B cell (primary cell): ENCODE measurements around the gene DNAJC9. TPM values are rescaled to one million over a fixed set of nuclear protein-coding genes. Genes with fewer than 3 reads are reported as not detected.

Source experiments
- ATAC-seq: fragments of 200-7000 bp; cut with Tn5 transposase; one replicate; pipeline ENCODE4 v1.10.0; 2021; ENCODE audit warnings: low read depth, mild to moderate bottlenecking, moderate number of reproducible peaks, moderate library complexity
- CTCF ChIA-PET: fragments of 350-600 bp; sonication (Branson Sonifier 250); formaldehyde crosslinking; loops from one replicate; lab custom pipeline; 2021; ENCODE audit warnings: antibody characterized with exemption, inconsistent platforms; lab: Charles Lee
- POLR2A ChIA-PET: fragments of 350-600 bp; sonication (Branson Sonifier 250); formaldehyde crosslinking; loops from one replicate; lab custom pipeline; 2021; ENCODE audit warnings: antibody characterized with exemption; lab: Charles Lee
- DNase-seq: peaks from one replicate; pipeline ENCODE4 v3.0.0; 2013
- H2AFZ ChIP-seq: 2 replicates; pipeline ENCODE4 v1.6.1; 2012; ENCODE audit warnings: mild to moderate bottlenecking, low read depth, low read length; ENCODE audit not compliant: insufficient read depth, poor library complexity, severe bottlenecking
- H3K27ac ChIP-seq, 2 donors: 1 replicate in 1 of 2; 2 replicates in 1 of 2; pipeline ENCODE4 v1.5.1; 2012 to 2013; ENCODE audit warnings: low read length in 2 of 2, mild to moderate bottlenecking in 2 of 2, moderate library complexity in 1 of 2
- H3K27me3 ChIP-seq, 4 experiments: fragments of 200-600 bp in 1 of 4; sonication (generic) in 1 of 4; replicated peaks in 1 of 4; 1 replicate in 2 of 4; 2 replicates in 2 of 4; pipeline versions ENCODE4 v1.6.1 to v1.7.0; 2013 to 2016; ENCODE audit warnings: low read length in 3 of 4, mild to moderate bottlenecking in 2 of 4, mixed read lengths in 1 of 4, moderate library complexity in 1 of 4; ENCODE audit not compliant: insufficient read depth in 4 of 4, control insufficient read depth in 3 of 4; ENCODE audit errors: control extremely low read depth in 1 of 4
- H3K36me3 ChIP-seq, 2 experiments: replicated peaks in 1 of 2; 1 replicate in 1 of 2; 2 replicates in 1 of 2; pipeline versions ENCODE4 v1.6.1 to v1.7.1; 2013; ENCODE audit warnings: low read length in 1 of 2; ENCODE audit not compliant: insufficient read depth in 2 of 2, control insufficient read depth in 1 of 2; ENCODE audit errors: control extremely low read depth in 1 of 2, extremely low read depth in 1 of 2
- H3K4me1 ChIP-seq, 2 donors: fragments of 200-600 bp in 1 of 2; sonication (generic) in 1 of 2; 1 replicate in 1 of 2; 2 replicates in 1 of 2; pipeline versions ENCODE4 v1.5.1 to v1.6.1; 2013 to 2017; ENCODE audit warnings: low read length in 2 of 2; ENCODE audit not compliant: control insufficient read depth in 2 of 2, insufficient read depth in 2 of 2
- H3K4me2 ChIP-seq: replicated peaks from 2 replicates; pipeline ENCODE3; 2012; ENCODE audit warnings: mild to moderate bottlenecking, low read depth, low read length; ENCODE audit not compliant: poor library complexity, severe bottlenecking
- H3K4me3 ChIP-seq, 5 experiments: fragments of 200-600 bp in 1 of 5; sonication (generic) in 1 of 5; 1 replicate in 3 of 5; 2 replicates in 2 of 5; pipeline versions ENCODE4 v1.5.1 to v1.7.0; 2011 to 2016; ENCODE audit warnings: low read length in 4 of 5, mild to moderate bottlenecking in 4 of 5, low read depth in 2 of 5, control low read depth in 1 of 5, moderate library complexity in 1 of 5; ENCODE audit not compliant: insufficient read depth in 1 of 5; ENCODE audit errors: control extremely low read depth in 1 of 5, extremely low read depth in 1 of 5
- H3K79me2 ChIP-seq: fragments of 200-600 bp; sonication (generic); one replicate; pipeline ENCODE4 v1.6.0; 2016; ENCODE audit warnings: low read length; ENCODE audit not compliant: control insufficient read depth, insufficient read depth
- H3K9ac ChIP-seq: fragments of 200-600 bp; sonication (generic); 2 replicates; pipeline ENCODE4 v1.6.1; 2017; ENCODE audit warnings: mild to moderate bottlenecking, low read length, moderate library complexity
- H3K9me3 ChIP-seq, 3 donors: one replicate each; pipeline versions ENCODE4 v1.6.1 to v1.7.1; 2013; ENCODE audit warnings: low read length in 2 of 3; ENCODE audit not compliant: control insufficient read depth in 2 of 3, insufficient read depth in 1 of 3; ENCODE audit errors: control extremely low read depth in 1 of 3
- H4K20me1 ChIP-seq: 2 replicates; pipeline ENCODE4 v1.6.0; 2012; ENCODE audit warnings: mild to moderate bottlenecking, low read length; ENCODE audit not compliant: insufficient read depth, control insufficient read depth, poor library complexity, severe bottlenecking
- H3K27ac Mint-ChIP-seq: one replicate; pipeline ENCODE4 v1.8.0; 2021; ENCODE audit warnings: mixed read lengths
- H3K27me3 Mint-ChIP-seq: one replicate; pipeline ENCODE4 v1.8.0; 2021; ENCODE audit warnings: mixed read lengths
- H3K4me1 Mint-ChIP-seq: one replicate; pipeline ENCODE4 v1.8.0; 2021; ENCODE audit warnings: mixed read lengths
- H3K4me3 Mint-ChIP-seq: one replicate; pipeline ENCODE4 v1.8.0; 2021; ENCODE audit warnings: mixed read lengths
- H3K9me3 Mint-ChIP-seq: one replicate; pipeline ENCODE4 v1.8.0; 2022; ENCODE audit warnings: mixed read lengths; ENCODE audit not compliant: insufficient read depth
- EZH2 ChIP-seq: IDR thresholded peaks from 2 replicates; pipeline ENCODE4 v1.6.1; 2012; ENCODE audit warnings: borderline replicate concordance, low read depth, mild to moderate bottlenecking, moderate library complexity, low read length; ENCODE audit not compliant: insufficient read depth, poor library complexity, severe bottlenecking
- WGBS: methylation state at CpG from one replicate; pipeline ENCODE4 v1.1.5; 2013; ENCODE audit warnings: missing lambda C conversion rate; ENCODE audit not compliant: insufficient coverage; 5-methylcytosine and 5-hydroxymethylcytosine counted together
- intact Hi-C: fragments of 100-400 bp; cut with micrococcal nuclease; formaldehyde crosslinking; loops from one replicate; pipeline ENCODE4 v1.10.0; 2022
- polyA plus RNA-seq: library from polyadenylated mRNA; depleted of rRNA; stranded (reverse); fragments of >200 nt; gene quantifications from 2 replicates; pipeline ENCODE4 v1.2.3, GENCODE V29; 2012
- total RNA-seq, 2 donors: library from RNA; stranded (reverse); fragments of 120-200 nt in 1 of 2; gene quantifications; 1 replicate in 1 of 2; 2 replicates in 1 of 2; pipeline versions ENCODE4 v1.2.3 to v1.2.4, GENCODE V29; 2013 to 2022
- TF ChIP-seq, protein P1 (sequence below): fragments of 200-600 bp; IDR thresholded peaks from one replicate; pipeline ENCODE4 v1.8.0; 2022; ENCODE audit warnings: antibody characterized with exemption, mild to moderate bottlenecking

The DNAJC9 gene
- total and polyA plus RNA-seq, 2 donors (not counting 1 experiment from before 2014, with no cell fraction given): 11.8 to 25.6 TPM

DNA sequence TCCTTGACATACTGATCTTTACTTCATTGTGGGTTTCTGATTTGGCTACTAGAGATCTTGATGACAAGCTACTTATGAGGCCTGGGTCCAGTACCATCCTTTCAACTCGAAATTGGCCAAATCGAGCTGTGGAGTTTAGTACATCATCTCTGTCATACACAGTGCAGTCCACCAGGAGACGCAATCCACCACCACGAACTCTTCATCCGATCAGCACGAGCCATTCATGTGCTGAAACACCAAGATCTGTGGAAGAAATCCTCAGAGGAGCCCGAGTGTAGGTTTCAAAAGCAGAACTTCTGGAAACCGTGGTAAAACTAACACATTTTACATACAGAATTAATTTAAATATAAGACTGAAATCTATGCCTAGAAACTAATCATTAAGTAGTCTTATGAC, 14.2 kb downstream of the DNAJC9 start:
- Histone ChIP-seq H3K36me3 (peaks cover 10 to 16% of the 10 kb centered on the region in 2 experiments), H3K9ac (no peak overlapping the region), H3K27ac (no peak overlapping the region), H3K4me2 (no peak overlapping the region), H3K79me2 (no peaks in the 10 kb centered on the region), H3K4me3 (no peak overlapping the region), H3K27me3 (no peaks in the 10 kb centered on the region), H4K20me1 (no peaks in the 10 kb centered on the region), H3K9me3 (no peaks in the 10 kb centered on the region), H3K4me1 (no peaks in the 10 kb centered on the region), H2AFZ (no peak overlapping the region)
- intact Hi-C loops: no loop called here
- ChIA-PET POLR2A (no interaction called here), CTCF (interaction anchor here (0.7 kb wide), 1 partner anchor 174 kb away, joined by 3 read pairs; no protein-coding TSS in a partner anchor)
- Mint-ChIP-seq H3K4me3 (no peak overlapping the region), H3K27me3 (no peaks in the 10 kb centered on the region), H3K27ac (no peak overlapping the region), H3K9me3 (no peaks in the 10 kb centered on the region), H3K4me1 (no peaks in the 10 kb centered on the region)
- 100% methylated on average over 4 of the region's 8 CpGs for WGBS
- ATAC-seq (no peak), DNase-seq (no peak)
- no peak for TF ChIP-seq EZH2
- TF ChIP-seq, protein P1, sequence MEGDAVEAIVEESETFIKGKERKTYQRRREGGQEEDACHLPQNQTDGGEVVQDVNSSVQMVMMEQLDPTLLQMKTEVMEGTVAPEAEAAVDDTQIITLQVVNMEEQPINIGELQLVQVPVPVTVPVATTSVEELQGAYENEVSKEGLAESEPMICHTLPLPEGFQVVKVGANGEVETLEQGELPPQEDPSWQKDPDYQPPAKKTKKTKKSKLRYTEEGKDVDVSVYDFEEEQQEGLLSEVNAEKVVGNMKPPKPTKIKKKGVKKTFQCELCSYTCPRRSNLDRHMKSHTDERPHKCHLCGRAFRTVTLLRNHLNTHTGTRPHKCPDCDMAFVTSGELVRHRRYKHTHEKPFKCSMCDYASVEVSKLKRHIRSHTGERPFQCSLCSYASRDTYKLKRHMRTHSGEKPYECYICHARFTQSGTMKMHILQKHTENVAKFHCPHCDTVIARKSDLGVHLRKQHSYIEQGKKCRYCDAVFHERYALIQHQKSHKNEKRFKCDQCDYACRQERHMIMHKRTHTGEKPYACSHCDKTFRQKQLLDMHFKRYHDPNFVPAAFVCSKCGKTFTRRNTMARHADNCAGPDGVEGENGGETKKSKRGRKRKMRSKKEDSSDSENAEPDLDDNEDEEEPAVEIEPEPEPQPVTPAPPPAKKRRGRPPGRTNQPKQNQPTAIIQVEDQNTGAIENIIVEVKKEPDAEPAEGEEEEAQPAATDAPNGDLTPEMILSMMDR: no peak

DNA sequence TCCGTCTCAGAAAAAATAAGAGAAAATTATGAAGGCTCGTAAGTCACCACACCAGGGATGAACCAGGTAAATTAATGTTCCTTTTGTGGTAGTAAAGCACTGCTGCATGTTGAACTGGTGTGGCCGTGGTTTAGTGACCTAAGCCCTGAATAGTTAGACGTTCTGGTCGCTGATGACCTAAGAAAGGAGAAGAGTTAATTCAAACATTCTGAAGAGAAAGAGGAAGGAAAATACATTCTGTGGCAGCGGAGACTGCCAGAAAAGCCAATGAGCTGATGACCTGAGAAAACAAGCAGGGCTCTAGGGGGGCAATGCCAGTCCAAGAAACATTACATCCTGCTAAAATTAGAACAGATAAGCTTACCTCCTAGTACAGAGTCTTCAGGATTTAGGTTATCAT, 17.5 kb downstream of the DNAJC9 start:
- Mint-ChIP-seq H3K4me1 (no peaks in the 10 kb centered on the region), H3K27me3 (no peaks in the 10 kb centered on the region), H3K9me3 (no peaks in the 10 kb centered on the region), H3K27ac (no peak overlapping the region), H3K4me3 (no peak overlapping the region)
- H4K20me1 ChIP-seq: no peaks in the 10 kb centered on the region
- POLR2A ChIA-PET: no interaction called here
- intact Hi-C loops: no loop called here
- no peak overlapping the region for H3K4me3 ChIP-seq
- TF ChIP-seq, protein P1: no peak
- TF ChIP-seq EZH2: no peak
- no peaks in the 10 kb centered on the region for H3K27me3 ChIP-seq
- no peak overlapping the region for H2AFZ ChIP-seq
- peaks cover 6 to 9% of the 10 kb centered on the region in 2 experiments for H3K36me3 ChIP-seq
- H3K4me1 ChIP-seq: no peaks in the 10 kb centered on the region
- H3K79me2 ChIP-seq: no peaks in the 10 kb centered on the region
- no peak overlapping the region for H3K9ac ChIP-seq
- H3K9me3 ChIP-seq: no peaks in the 10 kb centered on the region
- H3K27ac ChIP-seq: no peak overlapping the region
- ATAC-seq (no peak), DNase-seq (no peak)
- 50% methylated on average over 5 of the region's 6 CpGs for WGBS
- H3K4me2 ChIP-seq: no peak overlapping the region
- CTCF ChIA-PET: interaction anchor here (0.6 kb wide), 1 partner anchor 350 kb away, joined by 5 read pairs; no protein-coding TSS in a partner anchor
